ENCODE results near the gene TET3. TPM values are rescaled to one million over a fixed set of nuclear protein-coding genes. Genes with fewer than 3 reads are reported as not detected.

Gene TET3
- polyA plus RNA-seq, 2 of the 4 experiments (the other 2 are of a cell fraction): 4.6 to 6.1 TPM

DNA sequence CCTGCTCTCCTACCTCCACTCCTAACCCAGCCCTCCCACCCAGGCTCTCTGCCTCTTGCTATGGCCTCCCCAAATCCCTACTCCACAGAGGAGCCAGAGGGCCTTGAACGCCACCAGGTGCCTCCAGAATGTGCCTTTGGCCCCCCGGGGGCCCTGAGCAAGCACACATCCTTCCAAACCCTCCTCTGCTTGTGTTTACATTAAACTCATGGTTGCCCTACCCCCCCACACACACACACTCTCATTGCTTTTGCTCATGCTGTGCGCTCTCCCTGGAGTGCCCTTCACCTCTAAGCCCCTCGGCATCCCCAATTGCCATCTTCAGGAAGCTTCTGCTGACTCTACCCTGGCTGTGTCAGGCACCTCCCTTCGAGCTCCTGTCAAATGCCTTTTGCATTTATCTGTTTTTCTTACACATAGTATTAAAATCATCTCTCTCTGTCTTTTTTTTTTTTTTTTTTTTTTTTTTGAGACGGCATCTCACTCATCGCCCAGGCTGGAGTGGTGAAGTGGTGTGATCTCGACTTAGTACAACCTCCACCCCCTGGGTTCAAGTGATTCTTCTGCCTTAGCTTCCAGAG lies 16.3 kb upstream of the TET3 start:
- ChIA-PET CTCF (interaction anchor here (0.6 to 1.5 kb wide), 2 partner anchors 17 to 33 kb away, joined by 3 to 4 read pairs; no protein-coding TSS in a partner anchor), POLR2A (no interaction called here)
- DNase-seq (ENCODE audit: low read depth in 1 of 2, low spot score in 1 of 2) (no peak), ATAC-seq (no peak), FAIRE-seq (no peak)
- TF ChIP-seq POLR2A (IDR thresholded peaks at IDR 0.05; ENCODE audit: low read length): no peak
- no peak for TF ChIP-seq EP300 (IDR thresholded peaks at IDR 0.05)
- no peak for TF ChIP-seq POLR2AphosphoS2 (conservative IDR thresholded peaks at IDR 0.05; ENCODE audit: low read length)
- no peak for TF ChIP-seq RFX5 (IDR thresholded peaks at IDR 0.05)
- TF ChIP-seq CHD2 (IDR thresholded peaks at IDR 0.05; ENCODE audit: low read length, partially characterized antibody): no peak
- TF ChIP-seq, protein P1, sequence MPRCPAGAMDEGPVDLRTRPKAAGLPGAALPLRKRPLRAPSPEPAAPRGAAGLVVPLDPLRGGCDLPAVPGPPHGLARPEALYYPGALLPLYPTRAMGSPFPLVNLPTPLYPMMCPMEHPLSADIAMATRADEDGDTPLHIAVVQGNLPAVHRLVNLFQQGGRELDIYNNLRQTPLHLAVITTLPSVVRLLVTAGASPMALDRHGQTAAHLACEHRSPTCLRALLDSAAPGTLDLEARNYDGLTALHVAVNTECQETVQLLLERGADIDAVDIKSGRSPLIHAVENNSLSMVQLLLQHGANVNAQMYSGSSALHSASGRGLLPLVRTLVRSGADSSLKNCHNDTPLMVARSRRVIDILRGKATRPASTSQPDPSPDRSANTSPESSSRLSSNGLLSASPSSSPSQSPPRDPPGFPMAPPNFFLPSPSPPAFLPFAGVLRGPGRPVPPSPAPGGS (IDR thresholded peaks at IDR 0.05): no peak
- no peak for TF ChIP-seq HDAC2 (IDR thresholded peaks at IDR 0.05)
- no peak for TF ChIP-seq NFE2L2 (conservative IDR thresholded peaks at IDR 0.05; ENCODE audit: low read length)
- TF ChIP-seq, protein P2, sequence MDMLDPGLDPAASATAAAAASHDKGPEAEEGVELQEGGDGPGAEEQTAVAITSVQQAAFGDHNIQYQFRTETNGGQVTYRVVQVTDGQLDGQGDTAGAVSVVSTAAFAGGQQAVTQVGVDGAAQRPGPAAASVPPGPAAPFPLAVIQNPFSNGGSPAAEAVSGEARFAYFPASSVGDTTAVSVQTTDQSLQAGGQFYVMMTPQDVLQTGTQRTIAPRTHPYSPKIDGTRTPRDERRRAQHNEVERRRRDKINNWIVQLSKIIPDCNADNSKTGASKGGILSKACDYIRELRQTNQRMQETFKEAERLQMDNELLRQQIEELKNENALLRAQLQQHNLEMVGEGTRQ (IDR thresholded peaks at IDR 0.05): no peak
- TF ChIP-seq FOSL2 (IDR thresholded peaks at IDR 0.05): no peak
- no peak for TF ChIP-seq FOSL2 (CRISPR knock-in tag; IDR thresholded peaks at IDR 0.05)
- no peak for TF ChIP-seq FOXS1 (CRISPR knock-in tag; IDR thresholded peaks at IDR 0.05)
- no peak for TF ChIP-seq HOXA7 (CRISPR knock-in tag; IDR thresholded peaks at IDR 0.05)
- no peak for TF ChIP-seq GATA3 (IDR thresholded peaks at IDR 0.05; ENCODE audit: borderline replicate concordance)
- no peak for TF ChIP-seq CBX8 (IDR thresholded peaks at IDR 0.05)
- TF ChIP-seq ESRRA (IDR thresholded peaks at IDR 0.05; ENCODE audit: borderline replicate concordance, low read length): no peak
- no peak for TF ChIP-seq MYC (IDR thresholded peaks at IDR 0.05; ENCODE audit: borderline replicate concordance, low read length)
- no peak for TF ChIP-seq KDM1A (IDR thresholded peaks at IDR 0.05; ENCODE audit: low read depth)
- TF ChIP-seq, protein P3, sequence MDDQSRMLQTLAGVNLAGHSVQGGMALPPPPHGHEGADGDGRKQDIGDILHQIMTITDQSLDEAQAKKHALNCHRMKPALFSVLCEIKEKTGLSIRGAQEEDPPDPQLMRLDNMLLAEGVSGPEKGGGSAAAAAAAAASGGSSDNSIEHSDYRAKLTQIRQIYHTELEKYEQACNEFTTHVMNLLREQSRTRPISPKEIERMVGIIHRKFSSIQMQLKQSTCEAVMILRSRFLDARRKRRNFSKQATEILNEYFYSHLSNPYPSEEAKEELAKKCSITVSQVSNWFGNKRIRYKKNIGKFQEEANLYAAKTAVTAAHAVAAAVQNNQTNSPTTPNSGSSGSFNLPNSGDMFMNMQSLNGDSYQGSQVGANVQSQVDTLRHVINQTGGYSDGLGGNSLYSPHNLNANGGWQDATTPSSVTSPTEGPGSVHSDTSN (IDR thresholded peaks at IDR 0.05): no peak
- TF ChIP-seq, protein P4, sequence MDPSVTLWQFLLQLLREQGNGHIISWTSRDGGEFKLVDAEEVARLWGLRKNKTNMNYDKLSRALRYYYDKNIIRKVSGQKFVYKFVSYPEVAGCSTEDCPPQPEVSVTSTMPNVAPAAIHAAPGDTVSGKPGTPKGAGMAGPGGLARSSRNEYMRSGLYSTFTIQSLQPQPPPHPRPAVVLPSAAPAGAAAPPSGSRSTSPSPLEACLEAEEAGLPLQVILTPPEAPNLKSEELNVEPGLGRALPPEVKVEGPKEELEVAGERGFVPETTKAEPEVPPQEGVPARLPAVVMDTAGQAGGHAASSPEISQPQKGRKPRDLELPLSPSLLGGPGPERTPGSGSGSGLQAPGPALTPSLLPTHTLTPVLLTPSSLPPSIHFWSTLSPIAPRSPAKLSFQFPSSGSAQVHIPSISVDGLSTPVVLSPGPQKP (IDR thresholded peaks at IDR 0.05; ENCODE audit: low read depth, low read length): no peak
- TF ChIP-seq, protein P5, sequence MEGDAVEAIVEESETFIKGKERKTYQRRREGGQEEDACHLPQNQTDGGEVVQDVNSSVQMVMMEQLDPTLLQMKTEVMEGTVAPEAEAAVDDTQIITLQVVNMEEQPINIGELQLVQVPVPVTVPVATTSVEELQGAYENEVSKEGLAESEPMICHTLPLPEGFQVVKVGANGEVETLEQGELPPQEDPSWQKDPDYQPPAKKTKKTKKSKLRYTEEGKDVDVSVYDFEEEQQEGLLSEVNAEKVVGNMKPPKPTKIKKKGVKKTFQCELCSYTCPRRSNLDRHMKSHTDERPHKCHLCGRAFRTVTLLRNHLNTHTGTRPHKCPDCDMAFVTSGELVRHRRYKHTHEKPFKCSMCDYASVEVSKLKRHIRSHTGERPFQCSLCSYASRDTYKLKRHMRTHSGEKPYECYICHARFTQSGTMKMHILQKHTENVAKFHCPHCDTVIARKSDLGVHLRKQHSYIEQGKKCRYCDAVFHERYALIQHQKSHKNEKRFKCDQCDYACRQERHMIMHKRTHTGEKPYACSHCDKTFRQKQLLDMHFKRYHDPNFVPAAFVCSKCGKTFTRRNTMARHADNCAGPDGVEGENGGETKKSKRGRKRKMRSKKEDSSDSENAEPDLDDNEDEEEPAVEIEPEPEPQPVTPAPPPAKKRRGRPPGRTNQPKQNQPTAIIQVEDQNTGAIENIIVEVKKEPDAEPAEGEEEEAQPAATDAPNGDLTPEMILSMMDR (IDR thresholded peaks at IDR 0.05): no peak
- WGBS (ENCODE audit: missing lambda C conversion rate): 75% methylated on average over 8 of the region's 8 CpGs
- Histone ChIP-seq H3K27ac (no peak overlapping the region), H3K9me3 (no peaks in the 10 kb centered on the region), H3K4me2 (no peak overlapping the region), H3K4me1 (peaks cover 10% of the 10 kb centered on the region; the same call in 2 of the 3 replicates), H3K4me3 (no peak overlapping the region)

DNA sequence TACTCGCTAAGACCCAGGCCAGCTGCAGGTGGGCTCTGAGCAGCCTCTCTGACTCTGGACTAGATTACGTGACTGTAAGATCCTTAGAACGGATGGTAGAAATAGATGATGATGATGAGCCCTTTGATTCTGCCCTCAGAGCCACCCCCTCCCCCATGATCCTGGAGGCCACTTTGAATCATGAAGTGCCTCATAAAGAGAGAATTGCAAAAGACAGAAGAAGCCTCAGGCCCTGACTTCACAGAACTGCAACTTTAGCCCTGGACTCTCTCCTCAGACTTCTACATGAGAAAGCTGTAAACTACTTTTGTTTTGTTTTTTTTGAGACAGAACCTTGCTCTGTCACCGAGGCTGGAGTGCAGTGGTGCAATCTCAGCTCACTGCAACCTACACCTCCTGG lies 15.4 kb upstream of the TET3 start:
- H3K27ac ChIP-seq: no peak overlapping the region
- FAIRE-seq: no peak
- 73% methylated on average over 4 of the region's 4 CpGs for WGBS (ENCODE audit: missing lambda C conversion rate)
- peaks cover 10% of the 10 kb centered on the region; the same call in 2 of the 3 replicates for H3K4me1 ChIP-seq
- H3K9me3 ChIP-seq: no peaks in the 10 kb centered on the region
- TF ChIP-seq HOXA7 (CRISPR knock-in tag; IDR thresholded peaks at IDR 0.05) (no peak), SMC3 (IDR thresholded peaks at IDR 0.05) (no peak), RAD21 (conservative IDR thresholded peaks at IDR 0.05 in 1 of 2, IDR thresholded peaks at IDR 0.05 in 1 of 2) (no peak), ZFP36 (IDR thresholded peaks at IDR 0.05; ENCODE audit: borderline replicate concordance, partially characterized antibody) (no peak), TP53 (CRISPR knock-in tag; IDR thresholded peaks at IDR 0.05) (no peak), BHLHE40 (IDR thresholded peaks at IDR 0.05; ENCODE audit: low read depth, low read length) (no peak)
- TF ChIP-seq, protein P2 (IDR thresholded peaks at IDR 0.05): no peak
- H3K4me2 ChIP-seq: no peak overlapping the region
- H3K4me3 ChIP-seq: no peak overlapping the region
- POLR2A ChIA-PET: no interaction called here
- no peak for ATAC-seq
- CTCF ChIA-PET: no interaction called here
- no peak for DNase-seq (ENCODE audit: low read depth in 1 of 2, low spot score in 1 of 2)
